Endothelial cell of umbilical vein (primary cell): Measurements from ENCODE around the gene SKI. TPM values are rescaled to one million over a fixed set of nuclear protein-coding genes. Genes with fewer than 3 reads are reported as not detected.

Source experiments
- BruUV-seq: library from RNA; stranded (reverse); fragments of 400-500 nt; replicated peaks from 2 replicates; lab custom pipeline; 2021; lab: Mats Ljungman, UMichigan
- CTCF ChIA-PET: fragments of 300-600, 350-600 bp; sonication (Branson Sonifier 250); formaldehyde crosslinking; loops from one replicate; lab custom pipeline; 2021; ENCODE audit warnings: antibody characterized with exemption, inconsistent platforms; lab: Charles Lee
- POLR2A ChIA-PET: fragments of 300-600, 350-600 bp; sonication (Branson Sonifier 250); formaldehyde crosslinking; loops from one replicate; lab custom pipeline; 2021; ENCODE audit warnings: antibody characterized with exemption, inconsistent platforms; lab: Charles Lee
- DNase-seq: peaks from one replicate; pipeline ENCODE4 v3.0.0-alpha.2; 2011; ENCODE audit warnings: low read depth, low spot score
- FAIRE-seq: peaks from 2 replicates; lab custom pipeline; 2011; peaks lifted over from hg19 to GRCh38; lab: Jason Lieb, UNC
- H2AFZ ChIP-seq: 2 replicates; pipeline ENCODE4 v1.6.0; 2012; ENCODE audit warnings: low read depth, low read length, control low read depth, inconsistent platforms
- H3K27ac ChIP-seq: 2 replicates; pipeline ENCODE4 v1.5.1; 2011; ENCODE audit warnings: low read depth, mild to moderate bottlenecking, control low read depth, low read length, moderate library complexity; ENCODE audit not compliant: insufficient read depth
- H3K27me3 ChIP-seq, 2 experiments: 2 replicates each; pipeline versions ENCODE4 v1.6.0 to v1.6.1; 2011; ENCODE audit warnings: low read length in 2 of 2, mixed read lengths in 1 of 2; ENCODE audit not compliant: control insufficient read depth in 2 of 2, insufficient read depth in 2 of 2
- H3K36me3 ChIP-seq, 2 experiments: 2 replicates in 1 of 2; 3 replicates in 1 of 2; pipeline ENCODE4 v1.5.1; 2011; ENCODE audit warnings: low read length in 2 of 2, mild to moderate bottlenecking in 1 of 2, moderate library complexity in 1 of 2; ENCODE audit not compliant: control insufficient read depth in 2 of 2, insufficient read depth in 2 of 2; ENCODE audit errors: extremely low read depth in 1 of 2
- H3K4me1 ChIP-seq: 3 replicates; pipeline ENCODE4 v1.5.1; 2011; ENCODE audit warnings: mild to moderate bottlenecking, low read length; ENCODE audit not compliant: control insufficient read depth, insufficient read depth; ENCODE audit errors: extremely low read depth
- H3K4me2 ChIP-seq: 2 replicates; pipeline ENCODE4 v1.6.1; 2011; ENCODE audit warnings: low read length, control low read depth, mixed read lengths; ENCODE audit not compliant: insufficient read depth
- H3K4me3 ChIP-seq, 3 experiments: fragments of 200-600 bp in 1 of 3; sonication (generic), shearing (Covaris generic) in 1 of 3; replicated peaks in 1 of 3; 2 replicates each; pipeline ENCODE4 v1.5.1; 2011 to 2016; ENCODE audit warnings: control low read depth in 3 of 3, low read length in 3 of 3, mild to moderate bottlenecking in 2 of 3, inconsistent platforms in 1 of 3, low read depth in 1 of 3, moderate library complexity in 1 of 3; ENCODE audit not compliant: insufficient read depth in 1 of 3
- H3K79me2 ChIP-seq: 2 replicates; pipeline ENCODE4 v1.6.0; 2012; ENCODE audit warnings: low read length, inconsistent platforms; ENCODE audit not compliant: control insufficient read depth, insufficient read depth
- H3K9ac ChIP-seq: replicated peaks from 2 replicates; pipeline ENCODE3; 2011; ENCODE audit warnings: low read length, control low read depth; ENCODE audit not compliant: insufficient read depth; ENCODE audit errors: extremely low read depth
- H3K9me1 ChIP-seq: replicated peaks from 3 replicates; pipeline ENCODE4 v1.6.0; 2011; ENCODE audit warnings: mild to moderate bottlenecking, low read length; ENCODE audit not compliant: control insufficient read depth, insufficient read depth; ENCODE audit errors: extremely low read depth
- H3K9me3 ChIP-seq: replicated peaks from 2 replicates; pipeline ENCODE4 v1.5.1; 2012; ENCODE audit warnings: low read length, inconsistent platforms; ENCODE audit not compliant: control insufficient read depth, insufficient read depth
- H4K20me1 ChIP-seq: replicated peaks from 2 replicates; pipeline ENCODE3; 2011; ENCODE audit warnings: mild to moderate bottlenecking, low read length; ENCODE audit not compliant: control insufficient read depth, insufficient read depth; ENCODE audit errors: extremely low read depth
- CTCF ChIP-seq, 2 donors: IDR thresholded peaks; 1 replicate in 1 of 2; 2 replicates in 1 of 2; pipeline ENCODE4 v1.5.1; 2011; ENCODE audit warnings: low read length in 2 of 2, mild to moderate bottlenecking in 2 of 2, moderate library complexity in 2 of 2, control low read depth in 1 of 2, inconsistent platforms in 1 of 2, low read depth in 1 of 2; ENCODE audit not compliant: insufficient read depth in 1 of 2; ENCODE audit errors: extremely low read depth in 1 of 2
- EZH2 ChIP-seq: IDR thresholded peaks from 2 replicates; pipeline ENCODE4 v1.6.1; 2012; ENCODE audit warnings: borderline replicate concordance, low read depth, mild to moderate bottlenecking, moderate library complexity, low read length, inconsistent platforms; ENCODE audit not compliant: severe bottlenecking
- JUN ChIP-seq: IDR thresholded peaks from 2 replicates; pipeline ENCODE4 v1.6.1; 2011; ENCODE audit warnings: borderline replicate concordance, low read depth; ENCODE audit not compliant: insufficient read length, insufficient read depth
- MYC ChIP-seq: IDR thresholded peaks from one replicate; pipeline ENCODE4 v1.6.1; 2011; ENCODE audit warnings: mild to moderate bottlenecking, low read depth, low read length
- POLR2A ChIP-seq: IDR thresholded peaks from 2 replicates; pipeline ENCODE4 v1.6.1; 2012; ENCODE audit warnings: low read depth, mild to moderate bottlenecking, control low read depth, low read length
- dilution Hi-C: fragments of 300-500 bp; cut with MboI; formaldehyde crosslinking; loops from one replicate; pipeline ENCODE4 v1.15.0; 2019; ENCODE audit warnings: low sequenced_read_pairs; ENCODE audit not compliant: extremely low pct_ligation_motif_present
- intact Hi-C: fragments of 100-400 bp; cut with micrococcal nuclease; formaldehyde crosslinking; loops from one replicate; pipeline ENCODE4 v1.10.0; 2022
- polyA plus RNA-seq, 4 experiments: library from polyadenylated mRNA; depleted of rRNA in 3 of 4; stranded (reverse) in 3 of 4; unstranded in 1 of 4; fragments of >200 nt; gene quantifications; 2 replicates each; pipeline versions ENCODE4 v1.2.1 to v1.2.3, GENCODE V29; 2011 to 2012; ENCODE audit warnings: missing spikeins in 1 of 4
- total RNA-seq: library from RNA; stranded (reverse); gene quantifications from 2 replicates; pipeline ENCODE4 v1.2.3, GENCODE V29; 2021

Gene SKI
- total and polyA plus RNA-seq, 2 donors (not counting 3 experiments of a cell fraction or from before 2014, with no cell fraction given), result 11.6 to 80.3 TPM

- POLR2A ChIA-PET, result no interaction called here
- Histone ChIP-seq H3K27ac (no peak overlapping the region), H3K79me2 (no peaks in the 10 kb centered on the region), H3K27me3 (no peaks in the 10 kb centered on the region), H3K4me1 (no peaks in the 10 kb centered on the region), H4K20me1 (no peaks in the 10 kb centered on the region), H3K9me3 (no peaks in the 10 kb centered on the region), H3K4me2 (no peak overlapping the region), H3K36me3 (no peaks in the 10 kb centered on the region), H3K9me1 (no peaks in the 10 kb centered on the region), H3K9ac (no peak overlapping the region), H2AFZ (no peak overlapping the region), H3K4me3 (no peak overlapping the region)
- intact Hi-C loops, result no loop called here
- dilution Hi-C loops, result no loop called here
- CTCF ChIA-PET, result interaction anchor here (1.3 kb wide), 1 partner anchor 30 kb away, joined by 4 read pairs; no protein-coding TSS in a partner anchor
- FAIRE-seq (no peak), DNase-seq (no peak)
- no TSS peak for BruUV-seq
- TF ChIP-seq POLR2A (no peak), JUN (no peak), EZH2 (no peak), CTCF (IDR thresholded peaks at IDR 0.05; ENCODE audit: extremely low read depth in 1 of 2, insufficient read depth in 1 of 2, low read depth in 1 of 2, low read length in 2 of 2) (no peak)
Measured at GRCh38 chr1:2344744-2345296, 116.7 kb downstream of the SKI start.

GRCh38 chr1:2345297-2346075, 117.4 kb downstream of the SKI start:
- no peak for DNase-seq

More at GRCh38 chr1:2345297-2346075, 117.4 kb downstream of the SKI start:
- dilution Hi-C loops, result no loop called here
- TF ChIP-seq MYC, result no peak
- no peak for TF ChIP-seq EZH2
- Histone ChIP-seq H2AFZ (no peak overlapping the region), H3K79me2 (no peaks in the 10 kb centered on the region), H3K4me1 (no peaks in the 10 kb centered on the region), H3K36me3 (no peaks in the 10 kb centered on the region), H3K4me3 (no peak overlapping the region), H3K4me2 (no peak overlapping the region), H3K9me1 (no peaks in the 10 kb centered on the region), H3K9me3 (no peaks in the 10 kb centered on the region), H3K27me3 (no peaks in the 10 kb centered on the region), H3K27ac (no peak overlapping the region), H4K20me1 (no peaks in the 10 kb centered on the region), H3K9ac (no peak overlapping the region)
- intact Hi-C loops, result no loop called here
- CTCF ChIA-PET, result no interaction called here
- BruUV-seq, result no TSS peak
- no peak for FAIRE-seq
- POLR2A ChIA-PET, result no interaction called here
